Right lobe of liver (tissue), 4 donors: Measurements from ENCODE around the gene CENPP.

Experiments
- POLR2A ChIP-seq: fragments of 450-650 bp; IDR thresholded peaks from one replicate; pipeline ENCODE4 v1.6.1; 2017; ENCODE audit warnings: antibody characterized with exemption, mild to moderate bottlenecking
- TF ChIP-seq, protein P1 (sequence below), 4 donors: fragments of 200-600 bp in 3 of 4; fragments of 450-650 bp in 1 of 4; IDR thresholded peaks; one replicate each; pipeline versions ENCODE4 v1.5.1 to v1.8.0; 2016 to 2022; ENCODE audit warnings: antibody characterized with exemption in 4 of 4, mild to moderate bottlenecking in 2 of 4
- donor health status: DM: no; HTN: no; CAD: no.
- donor health status: DM: no; HTN: no; CAD: no.
- donor health status: DM: no; HTN: yes; CAD: no.

DNA sequence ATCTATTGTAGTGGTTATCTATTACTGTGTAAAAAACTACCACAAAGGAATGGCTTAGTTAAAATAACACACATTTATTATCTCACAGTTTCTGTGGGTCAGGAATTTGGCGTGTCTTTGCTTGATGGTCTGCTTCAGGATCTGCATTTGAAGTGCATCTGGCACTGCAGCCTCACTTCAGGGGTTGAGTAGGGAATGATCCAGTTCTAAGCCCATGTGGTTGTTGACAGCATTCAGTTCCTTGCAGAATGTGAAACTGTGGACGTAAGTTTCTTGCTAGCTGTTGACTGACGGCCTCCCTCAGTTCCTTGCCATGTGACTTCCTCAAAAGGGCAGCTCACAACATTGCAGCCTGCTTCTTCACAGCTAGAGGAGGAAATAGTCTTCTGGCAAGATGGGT is 80.7 kb downstream of the CENPP start:
- TF ChIP-seq, protein P1, sequence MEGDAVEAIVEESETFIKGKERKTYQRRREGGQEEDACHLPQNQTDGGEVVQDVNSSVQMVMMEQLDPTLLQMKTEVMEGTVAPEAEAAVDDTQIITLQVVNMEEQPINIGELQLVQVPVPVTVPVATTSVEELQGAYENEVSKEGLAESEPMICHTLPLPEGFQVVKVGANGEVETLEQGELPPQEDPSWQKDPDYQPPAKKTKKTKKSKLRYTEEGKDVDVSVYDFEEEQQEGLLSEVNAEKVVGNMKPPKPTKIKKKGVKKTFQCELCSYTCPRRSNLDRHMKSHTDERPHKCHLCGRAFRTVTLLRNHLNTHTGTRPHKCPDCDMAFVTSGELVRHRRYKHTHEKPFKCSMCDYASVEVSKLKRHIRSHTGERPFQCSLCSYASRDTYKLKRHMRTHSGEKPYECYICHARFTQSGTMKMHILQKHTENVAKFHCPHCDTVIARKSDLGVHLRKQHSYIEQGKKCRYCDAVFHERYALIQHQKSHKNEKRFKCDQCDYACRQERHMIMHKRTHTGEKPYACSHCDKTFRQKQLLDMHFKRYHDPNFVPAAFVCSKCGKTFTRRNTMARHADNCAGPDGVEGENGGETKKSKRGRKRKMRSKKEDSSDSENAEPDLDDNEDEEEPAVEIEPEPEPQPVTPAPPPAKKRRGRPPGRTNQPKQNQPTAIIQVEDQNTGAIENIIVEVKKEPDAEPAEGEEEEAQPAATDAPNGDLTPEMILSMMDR (IDR thresholded peaks at IDR 0.05) = no peak
- no peak for TF ChIP-seq POLR2A
